B cell (primary cell): ENCODE results near the gene NME7.

Source experiments
- EZH2 ChIP-seq: IDR thresholded peaks from 2 replicates; pipeline ENCODE4 v1.6.1; 2012; ENCODE audit warnings: borderline replicate concordance, low read depth, mild to moderate bottlenecking, moderate library complexity, low read length; ENCODE audit not compliant: insufficient read depth, poor library complexity, severe bottlenecking
- TF ChIP-seq, protein P1 (sequence below): fragments of 200-600 bp; IDR thresholded peaks from one replicate; pipeline ENCODE4 v1.8.0; 2022; ENCODE audit warnings: antibody characterized with exemption, mild to moderate bottlenecking

- TF ChIP-seq, protein P1, sequence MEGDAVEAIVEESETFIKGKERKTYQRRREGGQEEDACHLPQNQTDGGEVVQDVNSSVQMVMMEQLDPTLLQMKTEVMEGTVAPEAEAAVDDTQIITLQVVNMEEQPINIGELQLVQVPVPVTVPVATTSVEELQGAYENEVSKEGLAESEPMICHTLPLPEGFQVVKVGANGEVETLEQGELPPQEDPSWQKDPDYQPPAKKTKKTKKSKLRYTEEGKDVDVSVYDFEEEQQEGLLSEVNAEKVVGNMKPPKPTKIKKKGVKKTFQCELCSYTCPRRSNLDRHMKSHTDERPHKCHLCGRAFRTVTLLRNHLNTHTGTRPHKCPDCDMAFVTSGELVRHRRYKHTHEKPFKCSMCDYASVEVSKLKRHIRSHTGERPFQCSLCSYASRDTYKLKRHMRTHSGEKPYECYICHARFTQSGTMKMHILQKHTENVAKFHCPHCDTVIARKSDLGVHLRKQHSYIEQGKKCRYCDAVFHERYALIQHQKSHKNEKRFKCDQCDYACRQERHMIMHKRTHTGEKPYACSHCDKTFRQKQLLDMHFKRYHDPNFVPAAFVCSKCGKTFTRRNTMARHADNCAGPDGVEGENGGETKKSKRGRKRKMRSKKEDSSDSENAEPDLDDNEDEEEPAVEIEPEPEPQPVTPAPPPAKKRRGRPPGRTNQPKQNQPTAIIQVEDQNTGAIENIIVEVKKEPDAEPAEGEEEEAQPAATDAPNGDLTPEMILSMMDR, result no peak
- TF ChIP-seq EZH2, result no peak
These were observed 269.2 kb downstream of the NME7 start for GRCh38 chr1:169098380-169098779.
